IMR-90 (cell line): ENCODE data around the gene SRRM4. TPM values are rescaled to one million over a fixed set of nuclear protein-coding genes. Genes with fewer than 3 reads are reported as not detected.

Experiments used
- ATAC-seq: fragments of 200-7000 bp; cut with Tn5 transposase; 2 replicates; pipeline ENCODE4 v1.9.1; 2020; ENCODE audit warnings: low read depth, mild to moderate bottlenecking, moderate library complexity
- BruUV-seq: library from RNA; stranded (reverse); fragments of 400-500 nt; replicated peaks from 2 replicates; lab custom pipeline; 2021; lab: Mats Ljungman, UMichigan
- CTCF ChIA-PET: fragments of 300-600 bp; formaldehyde crosslinking; extraction: SDS; loops from one replicate; lab custom pipeline; 2021; ENCODE audit warnings: antibody characterized with exemption; lab: Yijun Ruan, JAX
- POLR2A ChIA-PET: fragments of 300-600 bp; sonication (Branson Sonifier 250); formaldehyde crosslinking; loops from one replicate; lab custom pipeline; 2022; ENCODE audit warnings: antibody characterized with exemption; ENCODE audit not compliant: unreplicated experiment; lab: Charles Lee
- DNase-seq: peaks from one replicate; pipeline ENCODE4 v3.0.0; 2013
- H2AFZ ChIP-seq: replicated peaks from 2 replicates; pipeline ENCODE3; 2013; ENCODE audit warnings: low read length, mild to moderate bottlenecking; ENCODE audit not compliant: poor library complexity
- H2AK5ac ChIP-seq: 2 replicates; pipeline ENCODE4 v1.6.1; 2013; ENCODE audit warnings: low read depth, low read length, inconsistent platforms
- H2AK9ac ChIP-seq: replicated peaks from 2 replicates; pipeline ENCODE3; 2013; ENCODE audit warnings: mild to moderate bottlenecking, low read depth, low read length, moderate library complexity; ENCODE audit not compliant: poor library complexity
- H2BK120ac ChIP-seq: 2 replicates; pipeline ENCODE4 v1.6.1; 2013; ENCODE audit warnings: low read depth, low read length, inconsistent platforms
- H2BK15ac ChIP-seq: 3 replicates; pipeline ENCODE4 v1.6.1; 2013; ENCODE audit warnings: low read depth, low read length, inconsistent platforms
- H2BK20ac ChIP-seq: 2 replicates; pipeline ENCODE4 v1.6.1; 2013; ENCODE audit warnings: low read depth, mild to moderate bottlenecking, inconsistent platforms, low read length, moderate library complexity
- H2BK5ac ChIP-seq: 2 replicates; pipeline ENCODE4 v1.6.1; 2013; ENCODE audit warnings: mild to moderate bottlenecking, low read depth, low read length, inconsistent platforms; ENCODE audit not compliant: poor library complexity, severe bottlenecking
- H3K14ac ChIP-seq: replicated peaks from 2 replicates; pipeline ENCODE4 v1.6.1; 2013; ENCODE audit warnings: low read depth, low read length, inconsistent platforms
- H3K18ac ChIP-seq: 2 replicates; pipeline ENCODE4 v1.6.1; 2013; ENCODE audit warnings: low read depth, low read length, control low read depth
- H3K23ac ChIP-seq: 2 replicates; pipeline ENCODE4 v1.6.1; 2013; ENCODE audit warnings: low read depth, low read length, inconsistent platforms
- H3K27ac ChIP-seq: 2 replicates; pipeline ENCODE4 v1.5.1; 2013; ENCODE audit warnings: mild to moderate bottlenecking, control low read depth, low read length; ENCODE audit not compliant: insufficient read depth
- H3K27me3 ChIP-seq: 2 replicates; pipeline ENCODE4 v1.6.1; 2013; ENCODE audit warnings: low read length; ENCODE audit not compliant: control insufficient read depth, insufficient read depth
- H3K36me3 ChIP-seq: 2 replicates; pipeline ENCODE4 v1.6.1; 2013; ENCODE audit warnings: low read length, mixed read lengths; ENCODE audit not compliant: control insufficient read depth, insufficient read depth
- H3K4ac ChIP-seq: 2 replicates; pipeline ENCODE4 v1.6.1; 2013; ENCODE audit warnings: low read depth, low read length, inconsistent platforms
- H3K4me1 ChIP-seq: 2 replicates; pipeline ENCODE4 v1.6.1; 2013; ENCODE audit warnings: low read length, mixed read lengths; ENCODE audit not compliant: control insufficient read depth, insufficient read depth
- H3K4me2 ChIP-seq: 2 replicates; pipeline ENCODE4 v1.6.1; 2013; ENCODE audit warnings: low read depth, mild to moderate bottlenecking, control low read depth, low read length, moderate library complexity
- H3K4me3 ChIP-seq: 2 replicates; pipeline ENCODE4 v1.5.1; 2013; ENCODE audit warnings: low read depth, mild to moderate bottlenecking, control low read depth, low read length, moderate library complexity; ENCODE audit not compliant: insufficient read depth
- H3K56ac ChIP-seq: 2 replicates; pipeline ENCODE4 v1.6.1; 2013; ENCODE audit warnings: low read length, inconsistent platforms; ENCODE audit not compliant: insufficient read depth; ENCODE audit errors: extremely low read depth
- H3K79me1 ChIP-seq, 2 experiments: 2 replicates each; pipeline ENCODE4 v1.6.1; 2013; ENCODE audit warnings: low read length in 2 of 2, inconsistent platforms in 1 of 2, low read depth in 1 of 2
- H3K9ac ChIP-seq: 2 replicates; pipeline ENCODE4 v1.6.1; 2013; ENCODE audit warnings: low read depth, low read length, control low read depth
- H3K9me1 ChIP-seq: 2 replicates; pipeline ENCODE4 v1.6.1; 2013; ENCODE audit warnings: low read length, inconsistent platforms; ENCODE audit not compliant: insufficient read depth
- H3K9me3 ChIP-seq: 2 replicates; pipeline ENCODE4 v1.6.1; 2013; ENCODE audit warnings: low read length; ENCODE audit not compliant: control insufficient read depth, insufficient read depth
- H4K20me1 ChIP-seq: 2 replicates; pipeline ENCODE4 v1.6.1; 2013; ENCODE audit warnings: low read length, inconsistent platforms; ENCODE audit not compliant: insufficient read depth
- H4K5ac ChIP-seq: 2 replicates; pipeline ENCODE4 v1.6.1; 2013; ENCODE audit warnings: mild to moderate bottlenecking, low read depth, low read length, control low read depth
- H4K8ac ChIP-seq, 2 experiments: 2 replicates each; pipeline ENCODE4 v1.6.1; 2013; ENCODE audit warnings: low read depth in 2 of 2, low read length in 2 of 2, control low read depth in 1 of 2, inconsistent platforms in 1 of 2
- H4K91ac ChIP-seq: 2 replicates; pipeline ENCODE4 v1.6.1; 2013; ENCODE audit warnings: low read depth, low read length, inconsistent platforms; ENCODE audit not compliant: insufficient read depth
- BHLHE40 ChIP-seq: fragments of 150-350 bp; IDR thresholded peaks from 2 replicates; pipeline ENCODE4 v1.6.1; 2016; ENCODE audit warnings: mild to moderate bottlenecking, low read depth, low read length
- MAFK ChIP-seq: IDR thresholded peaks from 2 replicates; pipeline ENCODE4 v1.6.1; 2012; ENCODE audit warnings: low read depth, low read length, improper control_type of control experiment
- MXI1 ChIP-seq: IDR thresholded peaks from 2 replicates; pipeline ENCODE4 v1.6.1; 2012; ENCODE audit warnings: low read depth, mild to moderate bottlenecking, low read length, moderate library complexity, borderline replicate concordance
- POLR2A ChIP-seq: IDR thresholded peaks from 2 replicates; pipeline ENCODE4 v1.6.1; 2012; ENCODE audit warnings: mild to moderate bottlenecking, low read depth, low read length
- RCOR1 ChIP-seq: IDR thresholded peaks from 2 replicates; pipeline ENCODE4 v1.6.1; 2012; ENCODE audit warnings: mild to moderate bottlenecking, low read length, improper control_type of control experiment; ENCODE audit not compliant: insufficient replicate concordance
- SMC3 ChIP-seq: fragments of 150-350 bp; IDR thresholded peaks from 2 replicates; pipeline ENCODE4 v1.6.1; 2016; ENCODE audit warnings: low read depth, mild to moderate bottlenecking, antibody characterized with exemption, low read length, moderate library complexity
- WGBS, 2 experiments: methylation state at CpG; one replicate each; pipeline versions ENCODE4 v1.1.5 to v1.1.7; 2013; ENCODE audit warnings: missing lambda C conversion rate in 2 of 2; ENCODE audit not compliant: insufficient read length in 1 of 2; ENCODE audit errors: extremely low coverage in 2 of 2; 5-methylcytosine and 5-hydroxymethylcytosine counted together
- dilution Hi-C: fragments of 300-500 bp; cut with HindIII; formaldehyde crosslinking; loops from one replicate; pipeline ENCODE4 v1.14.3; 2018; ENCODE audit warnings: low sequenced_read_pairs; ENCODE audit not compliant: unreplicated experiment
- in situ Hi-C: fragments of 300-500 bp; cut with MboI; formaldehyde crosslinking; loops from 3 replicates; pipeline ENCODE4 v1.14.3; 2019; ENCODE audit warnings: low sequenced_read_pairs, inconsistent platforms, mixed read lengths
- intact Hi-C: fragments of 100-400 bp; cut with micrococcal nuclease; formaldehyde crosslinking; loops from 2 replicates; pipeline ENCODE4 v1.10.0; 2022
- polyA plus RNA-seq, 3 experiments: library from polyadenylated mRNA; depleted of rRNA; stranded (reverse); fragments of >200 nt; gene quantifications; 2 replicates each; pipeline ENCODE4 v1.2.3, GENCODE V29; 2012; ENCODE audit warnings: low replicate concordance in 1 of 3
- total RNA-seq: library from RNA; depleted of rRNA; stranded (reverse); fragments of >200 nt; gene quantifications from 2 replicates; pipeline ENCODE4 v1.2.3, GENCODE V29; 2012
- TF ChIP-seq, protein P1 (sequence below): conservative IDR thresholded peaks from 2 replicates; pipeline ENCODE4 v1.5.1; 2012; ENCODE audit warnings: mild to moderate bottlenecking, low read depth, low read length, improper control_type of control experiment
- TF ChIP-seq, protein P2 (sequence below): fragments of 150-350 bp; IDR thresholded peaks from 2 replicates; pipeline ENCODE4 v1.6.1; 2016; ENCODE audit warnings: low read depth, mild to moderate bottlenecking, low read length, moderate library complexity, borderline replicate concordance

Gene SRRM4
- total and polyA plus RNA-seq, 2 of the 4 experiments (the other 2 are of a cell fraction): not detected

DNA sequence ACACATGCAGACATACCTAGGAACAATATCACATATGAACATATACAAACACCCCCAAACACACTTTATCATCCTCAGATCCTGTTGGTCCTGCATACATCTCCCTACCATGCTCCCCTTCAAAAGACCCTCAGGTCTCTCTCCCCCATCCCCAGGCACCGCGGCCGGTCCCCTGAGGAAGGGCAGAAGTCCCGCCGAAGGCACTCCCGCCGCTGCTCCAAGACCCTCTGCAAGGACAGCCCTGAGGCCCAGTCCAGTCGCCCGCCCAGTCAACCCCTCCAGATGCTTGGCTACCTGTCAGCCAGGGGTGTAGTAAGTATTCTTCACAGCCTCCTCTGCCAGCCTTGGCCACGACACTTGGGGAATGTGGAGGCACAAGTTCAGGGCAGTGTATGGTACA is 149.2 kb downstream of the SRRM4 start:
- Histone ChIP-seq H2AK5ac (no peak overlapping the region), H4K8ac (no peak overlapping the region), H3K9me3 (peaks cover 4% of the 10 kb centered on the region), H2AFZ (no peak overlapping the region), H4K20me1 (no peaks in the 10 kb centered on the region), H2BK120ac (no peak overlapping the region), H3K4ac (no peak overlapping the region), H2AK9ac (no peak overlapping the region), H3K4me3 (no peak overlapping the region), H3K14ac (no peak overlapping the region), H2BK5ac (no peak overlapping the region), H3K27ac (no peak overlapping the region), H3K9me1 (no peaks in the 10 kb centered on the region), H3K9ac (no peak overlapping the region), H3K27me3 (no peaks in the 10 kb centered on the region), H3K4me1 (no peaks in the 10 kb centered on the region), H2BK15ac (no peak overlapping the region), H3K79me1 (no peaks in the 10 kb centered on the region), H3K4me2 (no peak overlapping the region), H3K18ac (no peak overlapping the region), H3K23ac (no peak overlapping the region), H3K36me3 (no peaks in the 10 kb centered on the region), H4K91ac (no peak overlapping the region), H4K5ac (no peak overlapping the region), H3K56ac (no peak overlapping the region), H2BK20ac (no peak overlapping the region)
- TF ChIP-seq SMC3 (no peak), MAFK (no peak), RCOR1 (no peak), MXI1 (no peak), BHLHE40 (no peak), POLR2A (no peak)
- TF ChIP-seq, protein P1, sequence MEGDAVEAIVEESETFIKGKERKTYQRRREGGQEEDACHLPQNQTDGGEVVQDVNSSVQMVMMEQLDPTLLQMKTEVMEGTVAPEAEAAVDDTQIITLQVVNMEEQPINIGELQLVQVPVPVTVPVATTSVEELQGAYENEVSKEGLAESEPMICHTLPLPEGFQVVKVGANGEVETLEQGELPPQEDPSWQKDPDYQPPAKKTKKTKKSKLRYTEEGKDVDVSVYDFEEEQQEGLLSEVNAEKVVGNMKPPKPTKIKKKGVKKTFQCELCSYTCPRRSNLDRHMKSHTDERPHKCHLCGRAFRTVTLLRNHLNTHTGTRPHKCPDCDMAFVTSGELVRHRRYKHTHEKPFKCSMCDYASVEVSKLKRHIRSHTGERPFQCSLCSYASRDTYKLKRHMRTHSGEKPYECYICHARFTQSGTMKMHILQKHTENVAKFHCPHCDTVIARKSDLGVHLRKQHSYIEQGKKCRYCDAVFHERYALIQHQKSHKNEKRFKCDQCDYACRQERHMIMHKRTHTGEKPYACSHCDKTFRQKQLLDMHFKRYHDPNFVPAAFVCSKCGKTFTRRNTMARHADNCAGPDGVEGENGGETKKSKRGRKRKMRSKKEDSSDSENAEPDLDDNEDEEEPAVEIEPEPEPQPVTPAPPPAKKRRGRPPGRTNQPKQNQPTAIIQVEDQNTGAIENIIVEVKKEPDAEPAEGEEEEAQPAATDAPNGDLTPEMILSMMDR: no peak
- TF ChIP-seq, protein P2, sequence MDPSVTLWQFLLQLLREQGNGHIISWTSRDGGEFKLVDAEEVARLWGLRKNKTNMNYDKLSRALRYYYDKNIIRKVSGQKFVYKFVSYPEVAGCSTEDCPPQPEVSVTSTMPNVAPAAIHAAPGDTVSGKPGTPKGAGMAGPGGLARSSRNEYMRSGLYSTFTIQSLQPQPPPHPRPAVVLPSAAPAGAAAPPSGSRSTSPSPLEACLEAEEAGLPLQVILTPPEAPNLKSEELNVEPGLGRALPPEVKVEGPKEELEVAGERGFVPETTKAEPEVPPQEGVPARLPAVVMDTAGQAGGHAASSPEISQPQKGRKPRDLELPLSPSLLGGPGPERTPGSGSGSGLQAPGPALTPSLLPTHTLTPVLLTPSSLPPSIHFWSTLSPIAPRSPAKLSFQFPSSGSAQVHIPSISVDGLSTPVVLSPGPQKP: no peak
- in situ Hi-C loops: no loop called here
- dilution Hi-C loops: no loop called here
- ChIA-PET POLR2A (no interaction called here), CTCF (no interaction called here)
- no peak for DNase-seq
- no peak for ATAC-seq
- BruUV-seq: no TSS peak
- WGBS, 2 experiments: 100% methylated on average over 2 of the region's 10 CpGs; no CpG with 5 or more reads in 1 of the 2 experiments
- intact Hi-C loops: no loop called here
